ENCODE results near the gene VDAC2.
"Not testable (repeated sequence)": the region's sequence is repeated elsewhere in the genome, so short reads cannot be mapped to it uniquely, and the experiment has no call there.

VDAC2 gene

GRCh38 chr10:75201793-75202307, 8.7 kb upstream of the VDAC2 start:
- no peak for FAIRE-seq
- DNase-seq (ENCODE audit: insufficient read length, low spot score) = no peak
- TF ChIP-seq CTCF (IDR thresholded peaks at IDR 0.05; ENCODE audit: insufficient read depth, missing control alignments) = no peak

- no peak for TF ChIP-seq CTCF (IDR thresholded peaks at IDR 0.05; ENCODE audit: insufficient read depth, missing control alignments)
- DNase-seq (ENCODE audit: insufficient read length, low spot score) (no peak), FAIRE-seq (no peak)
Observed at GRCh38 chr10:75202321-75203045, 8.1 kb upstream of the VDAC2 start.

GRCh38 chr10:75203046-75203620, 7.5 kb upstream of the VDAC2 start:
- not testable (repeated sequence) for FAIRE-seq; DNase-seq (ENCODE audit: insufficient read length, low spot score)

GRCh38 chr10:75203724-75204123, 6.9 kb upstream of the VDAC2 start:
- TF ChIP-seq CTCF (IDR thresholded peaks at IDR 0.05; ENCODE audit: insufficient read depth, missing control alignments) = no peak
- DNase-seq (ENCODE audit: insufficient read length, low spot score) (no peak), FAIRE-seq (no peak)

- FAIRE-seq = no peak
- no peak for DNase-seq (ENCODE audit: insufficient read length, low spot score)
- no peak for TF ChIP-seq CTCF (IDR thresholded peaks at IDR 0.05; ENCODE audit: insufficient read depth, missing control alignments)
Observed at GRCh38 chr10:75205908-75206307, 4.7 kb upstream of the VDAC2 start.

GRCh38 chr10:75206638-75207037, 4.0 kb upstream of the VDAC2 start:
- not testable (repeated sequence) for FAIRE-seq; DNase-seq (ENCODE audit: insufficient read length, low spot score)

GRCh38 chr10:75207079-75207856, 3.3 kb upstream of the VDAC2 start:
- no peak for FAIRE-seq
- no peak for DNase-seq (ENCODE audit: insufficient read length, low spot score)
- no peak for TF ChIP-seq CTCF (IDR thresholded peaks at IDR 0.05; ENCODE audit: insufficient read depth, missing control alignments)

- no peak for TF ChIP-seq CTCF (IDR thresholded peaks at IDR 0.05; ENCODE audit: insufficient read depth, missing control alignments)
Observed at GRCh38 chr10:75207857-75208144, 2.8 kb upstream of the VDAC2 start.

More at GRCh38 chr10:75207857-75208144, 2.8 kb upstream of the VDAC2 start:
- DNase-seq (ENCODE audit: insufficient read length, low spot score) = no peak
- FAIRE-seq = no peak

All from D721Med (cell line).